Esophagus muscularis mucosa (tissue), 4 donors: Measurements from ENCODE around the gene ANKRD44. TPM values are rescaled to one million over a fixed set of nuclear protein-coding genes. Genes with fewer than 3 reads are reported as not detected.
A peak's percentile ranks its signal among the peaks of the same experiment; 100 is the strongest.

ENCODE experiments used
- DNase-seq: peaks from one replicate; pipeline ENCODE4 v3.0.0-alpha.2; 2017; ENCODE audit errors: extremely low spot score
- H3K27ac ChIP-seq, 4 donors: fragments of 200-600 bp; sonication (generic); replicated peaks in 1 of 4; 1 replicate in 3 of 4; 2 replicates in 1 of 4; pipeline ENCODE4 v1.5.1; 2016 to 2019; ENCODE audit warnings: mild to moderate bottlenecking in 1 of 4
- H3K27me3 ChIP-seq, 4 donors: fragments of 200-600 bp; sonication (generic); one replicate each; pipeline versions ENCODE4 v1.5.1 to v1.6.0; 2016 to 2019
- H3K36me3 ChIP-seq, 4 donors: fragments of 200-600 bp; sonication (generic); one replicate each; pipeline ENCODE4 v1.5.1; 2016 to 2019
- H3K4me1 ChIP-seq, 4 donors: fragments of 200-600 bp; sonication (generic); one replicate each; pipeline ENCODE4 v1.5.1; 2016 to 2019
- H3K4me3 ChIP-seq, 4 donors: fragments of 200-600 bp; sonication (generic); 1 replicate in 2 of 4; 2 replicates in 2 of 4; pipeline ENCODE4 v1.5.1; 2016 to 2019; ENCODE audit warnings: mild to moderate bottlenecking in 4 of 4, moderate library complexity in 1 of 4
- H3K9me3 ChIP-seq, 4 donors: fragments of 200-600 bp; sonication (generic); 1 replicate in 3 of 4; 2 replicates in 1 of 4; pipeline ENCODE4 v1.5.1; 2016 to 2019
- CTCF ChIP-seq, 3 experiments: fragments of 200-600 bp in 2 of 3; fragments of 450-650 bp in 1 of 3; sonication (generic) in 2 of 3; IDR thresholded peaks; one replicate each; pipeline ENCODE4 v1.5.1; 2017 to 2019; ENCODE audit warnings: antibody characterized with exemption in 3 of 3, mild to moderate bottlenecking in 2 of 3, moderate library complexity in 1 of 3
- EP300 ChIP-seq: sonication (generic); formaldehyde crosslinking; IDR thresholded peaks from one replicate; pipeline ENCODE4 v1.6.1; 2017; ENCODE audit warnings: antibody characterized with exemption
- POLR2A ChIP-seq: fragments of 450-650 bp; IDR thresholded peaks from one replicate; pipeline ENCODE4 v1.6.1; 2017; ENCODE audit warnings: antibody characterized with exemption, moderate library complexity, mild to moderate bottlenecking, low read depth
- POLR2AphosphoS5 ChIP-seq, 2 donors: sonication (generic); formaldehyde crosslinking; IDR thresholded peaks; one replicate each; pipeline ENCODE4 v1.6.1; 2017; ENCODE audit warnings: antibody characterized with exemption in 2 of 2
- WGBS: methylation state at CpG from one replicate; pipeline ENCODE4 v1.1.5; 2018; 5-methylcytosine and 5-hydroxymethylcytosine counted together
- intact Hi-C: fragments of 100-400 bp; cut with DNase I; formaldehyde crosslinking; loops from one replicate; pipeline ENCODE4 v1.15.1; 2023
- total RNA-seq, 4 donors: library from RNA; depleted of rRNA; stranded (reverse); fragments of >200 nt; gene quantifications; one replicate each; pipeline versions ENCODE4 v1.1.0 to v1.2.1, GENCODE V29; 2016

Gene ANKRD44
- total RNA-seq, 4 donors from 2014 or later: 41.4 to 76.6 (median 48.1) TPM

- intact Hi-C loops: no loop called here
- Histone ChIP-seq H3K27ac (peak overlapping the region in 2 of 4 donors; percentile 1 to 39), H3K27me3 (no peaks in the 10 kb centered on the region), H3K4me3 (no peak overlapping the region), H3K36me3 (no peaks in the 10 kb centered on the region), H3K4me1 (peaks cover 5 to 83% (median 71%) of the 10 kb centered on the region in 4 donors), H3K9me3 (no peaks in the 10 kb centered on the region)
- TF ChIP-seq EP300 (no peak), POLR2A (no peak), CTCF (IDR thresholded peaks at IDR 0.05) (no peak), POLR2AphosphoS5 (IDR thresholded peaks at IDR 0.05) (no peak)
- WGBS: 84% methylated on average over 7 of the region's 7 CpGs
- DNase-seq: no peak
Measured at GRCh38 chr2:197165020-197165419, 145.6 kb downstream of the ANKRD44 start.

- Histone ChIP-seq H3K9me3 (no peaks in the 10 kb centered on the region), H3K4me3 (peak overlapping the region; percentile 32 to 51 (median 43)), H3K27me3 (no peaks in the 10 kb centered on the region), H3K27ac (peak overlapping the region in 3 of 4 donors; percentile 1 to 46 (median 39)), H3K36me3 (no peaks in the 10 kb centered on the region), H3K4me1 (peaks cover 5 to 83% (median 71%) of the 10 kb centered on the region in 4 donors)
- no peak for DNase-seq
- intact Hi-C loops: no loop called here
- WGBS: 32% methylated on average over 29 of the region's 39 CpGs
- TF ChIP-seq CTCF (IDR thresholded peaks at IDR 0.05): no peak
- TF ChIP-seq POLR2A: no peak
- TF ChIP-seq POLR2AphosphoS5 (IDR thresholded peaks at IDR 0.05): no peak
- no peak for TF ChIP-seq EP300
Measured at GRCh38 chr2:197164141-197164754, 146.3 kb downstream of the ANKRD44 start.

DNA sequence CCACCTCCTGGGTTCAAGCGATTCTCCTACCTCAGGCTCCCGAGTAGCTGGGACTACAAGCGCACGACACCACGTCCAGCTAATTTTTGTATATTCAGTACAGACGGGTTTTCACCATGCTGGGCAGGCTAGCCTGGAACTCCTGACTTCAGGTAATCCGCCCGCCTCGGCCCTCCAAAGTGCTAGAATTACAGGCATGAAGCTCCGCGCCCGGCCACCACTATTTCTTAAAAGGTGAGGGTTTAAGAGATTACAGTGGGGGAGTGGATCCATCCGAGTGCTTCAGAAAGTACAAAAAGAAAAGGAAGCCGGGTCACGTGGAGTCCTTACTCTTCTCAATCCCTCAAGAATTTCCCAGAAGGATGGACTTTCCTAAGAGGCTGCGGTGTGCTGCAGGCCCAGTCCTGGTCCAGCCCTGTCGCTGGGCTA lies 146.9 kb downstream of the ANKRD44 start:
- intact Hi-C loops: no loop called here
- no peak for DNase-seq
- Histone ChIP-seq H3K4me3 (peak overlapping the region in 1 of 4 donors; percentile 45), H3K9me3 (no peaks in the 10 kb centered on the region), H3K4me1 (peaks cover 5 to 83% (median 71%) of the 10 kb centered on the region in 4 donors), H3K36me3 (no peaks in the 10 kb centered on the region), H3K27me3 (no peaks in the 10 kb centered on the region), H3K27ac (peak overlapping the region in 2 of 4 donors; percentile 39 to 46)
- WGBS: 96% methylated on average over 16 of the region's 17 CpGs
- TF ChIP-seq POLR2A: no peak
- no peak for TF ChIP-seq EP300
- no peak for TF ChIP-seq CTCF (IDR thresholded peaks at IDR 0.05)
- no peak for TF ChIP-seq POLR2AphosphoS5 (IDR thresholded peaks at IDR 0.05)

DNA sequence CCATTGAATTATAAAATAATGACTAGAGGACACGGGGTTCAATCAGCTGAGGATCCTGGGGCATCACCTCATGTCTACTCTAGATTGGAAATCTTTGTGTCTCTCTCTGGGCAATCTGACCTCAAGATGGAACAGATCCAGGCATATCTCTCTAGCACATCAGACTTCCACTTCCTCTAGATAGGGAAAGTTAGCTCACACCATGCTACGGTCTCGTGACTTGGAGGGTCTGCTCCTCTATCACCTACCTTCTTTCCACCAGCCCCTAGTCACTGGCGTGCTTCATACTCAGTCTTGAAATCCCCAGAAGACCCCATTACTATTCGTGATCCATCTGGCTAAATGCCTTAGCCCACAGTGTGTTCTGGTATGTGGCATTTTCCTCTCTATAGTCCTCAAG lies 148.8 kb downstream of the ANKRD44 start:
- no peaks in the 10 kb centered on the region for H3K27me3 ChIP-seq
- 90% methylated on average over 5 of the region's 5 CpGs for WGBS
- intact Hi-C loops: no loop called here

More for the DNA sequence above, 148.8 kb downstream of the ANKRD44 start:
- Histone ChIP-seq H3K4me3 (no peak overlapping the region), H3K36me3 (no peaks in the 10 kb centered on the region), H3K9me3 (no peaks in the 10 kb centered on the region), H3K4me1 (peaks cover 5 to 74% (median 65%) of the 10 kb centered on the region in 4 donors), H3K27ac (no peak overlapping the region)
- TF ChIP-seq EP300 (no peak), CTCF (IDR thresholded peaks at IDR 0.05) (no peak), POLR2AphosphoS5 (IDR thresholded peaks at IDR 0.05) (no peak), POLR2A (no peak)
- DNase-seq: no peak
